ENCODE data around the gene MMP23B. TPM values are rescaled to one million over a fixed set of nuclear protein-coding genes. Genes with fewer than 3 reads are reported as not detected.

The MMP23B gene
- total and polyA plus RNA-seq, 2 of the 8 experiments (the other 6 are each of a cell fraction or from before 2014, with no cell fraction given) = 9.2 to 14.6 TPM

DNA sequence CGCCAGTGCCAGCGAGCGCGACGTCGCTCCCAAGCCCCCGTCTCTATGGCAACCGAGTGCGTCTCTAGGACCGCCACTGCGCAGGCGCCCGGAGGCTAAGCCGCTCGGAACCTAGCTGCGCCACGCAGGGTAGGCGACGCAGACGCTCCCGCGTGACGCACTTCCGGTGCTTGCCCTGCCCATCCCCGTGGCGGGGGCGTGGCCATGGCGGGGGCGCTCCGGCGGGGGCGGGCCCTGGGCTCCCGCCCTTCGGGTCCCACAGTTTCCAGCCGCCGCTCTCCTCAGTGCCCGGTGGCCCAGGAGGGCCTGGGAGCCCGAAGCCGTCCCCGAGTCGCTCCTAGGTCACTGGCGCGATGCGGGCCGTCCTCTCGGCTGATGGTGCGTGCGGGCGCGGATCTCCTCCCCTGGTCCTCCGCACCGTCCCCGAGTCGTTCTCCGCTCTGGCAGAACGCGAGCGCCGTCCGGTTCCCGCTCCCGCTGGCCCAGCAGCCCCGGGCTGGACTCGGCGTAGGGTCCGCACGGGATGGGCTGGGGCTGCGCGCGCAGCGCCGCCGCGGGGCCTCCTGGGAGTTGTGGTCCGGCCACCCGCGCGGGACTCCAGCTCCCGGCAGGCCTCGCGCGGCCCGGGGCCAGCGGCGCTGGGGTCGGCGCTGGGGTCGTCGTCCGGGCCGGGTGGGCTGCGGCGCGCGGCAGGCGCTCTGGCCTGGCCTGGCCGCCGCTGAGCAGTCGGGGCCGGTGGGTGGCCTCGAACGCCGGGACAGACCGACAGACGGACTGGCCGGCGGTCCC lies 16.5 kb upstream of the MMP23B start, which contains the start of gene MIB2:
TSS of gene MIB2 (plus strand) at position 245 of the 789 bp plus-strand sequence. CDS start 7,953 bp downstream, outside the sequence.
- peak within 1 kb of the TSS; percentile 62 to 94 for H3K4me2 ChIP-seq (ENCODE audit: insufficient read depth in 1 of 2, low read depth in 2 of 2, low read length in 2 of 2)
- peak within 1 kb of the TSS; percentile 100 for H3K27ac ChIP-seq (ENCODE audit: low read depth, low read length)
- H3K27me3 ChIP-seq (replicated peaks in 1 of 4; ENCODE audit: control insufficient read depth in 3 of 4, extremely low read depth in 1 of 4, insufficient read depth in 3 of 4, low read length in 3 of 4) = no peaks in the 10 kb centered on the region; a peak in 1 of 7 replicates
- no peak within 1 kb of the TSS for H3K14ac ChIP-seq (ENCODE audit: insufficient read length)
- H4K8ac ChIP-seq (ENCODE audit: extremely low read depth, insufficient read depth, low read length) = peak within 1 kb of the TSS; percentile 97
- H2BK120ac ChIP-seq (replicated peaks; ENCODE audit: low read depth, low read length) = no peak within 1 kb of the TSS
- H3K79me1 ChIP-seq (ENCODE audit: low read depth, low read length) = peaks cover 3% of the 10 kb centered on the region
- peaks cover 0 to 13% (median 5%) of the 10 kb centered on the region in 4 experiments; a peak in 5 of 7 replicates for H3K4me1 ChIP-seq (replicated peaks in 1 of 4; ENCODE audit: control insufficient read depth in 3 of 4, insufficient read depth in 4 of 4, low read length in 3 of 4)
- peak within 1 kb of the TSS; percentile 100 for H4K5ac ChIP-seq (ENCODE audit: insufficient read length, low read depth, low read length)
- peak within 1 kb of the TSS; percentile 98 for H4K91ac ChIP-seq (replicated peaks; ENCODE audit: insufficient read length, low read length)
- peaks cover 0 to 13% of the 10 kb centered on the region in 2 experiments; a peak in 2 of 4 replicates for H3K79me2 ChIP-seq (ENCODE audit: control insufficient read depth in 1 of 2, insufficient read depth in 2 of 2, low read length in 2 of 2)
- no peaks in the 10 kb centered on the region for H3K9me3 ChIP-seq (ENCODE audit: insufficient read depth in 2 of 2, low read depth in 1 of 2, low read length in 1 of 2)
- peak within 1 kb of the TSS; percentile 80 to 97 (median 92) for H3K4me3 ChIP-seq (ENCODE audit: extremely low read depth in 1 of 4, insufficient read depth in 2 of 4, low read depth in 3 of 4, low read length in 4 of 4)
- WGBS, 2 experiments (ENCODE audit: extremely low coverage in 1 of 2, insufficient coverage in 1 of 2, insufficient read length in 1 of 2, insufficient replicate concordance in 2 of 2, low coverage in 1 of 2, low lambda C conversion rate in 2 of 2, missing lambda C conversion rate in 1 of 2) = 1% methylated on average over 60 of the region's 107 CpGs; no CpG with 5 or more reads in 1 of the 2 experiments
- peak within 1 kb of the TSS; percentile 98 for H2BK5ac ChIP-seq (ENCODE audit: low read depth, low read length)
- peak within 1 kb of the TSS; percentile 100 for H3K18ac ChIP-seq (ENCODE audit: extremely low read depth, low read length)
- peaks cover 6 to 24% of the 10 kb centered on the region in 2 experiments for H4K20me1 ChIP-seq (replicated peaks in 1 of 2; ENCODE audit: control insufficient read depth in 1 of 2, insufficient read depth in 2 of 2, low read length in 2 of 2)
- peaks cover 6% of the 10 kb centered on the region; the same call in 1 of the 2 replicates for H3K23me2 ChIP-seq (ENCODE audit: low read depth, low read length)
- no peak within 1 kb of the TSS for H2AK5ac ChIP-seq (ENCODE audit: low read depth, low read length)
- DNase-seq (ENCODE audit: low read depth in 1 of 2, low spot score in 2 of 2) (peak; percentile 95 to 97), FAIRE-seq (no peak)
- H2BK12ac ChIP-seq (ENCODE audit: low read depth, low read length) = 0 out of 2 replicates have a peak within 1 kb of the TSS, but pooled peaks have one; percentile 80
- H3K9ac ChIP-seq (replicated peaks in 1 of 4; ENCODE audit: extremely low read depth in 1 of 4, low read depth in 3 of 4, low read length in 3 of 4) = peak within 1 kb of the TSS; percentile 93 to 99 (median 98)
- CTCF ChIA-PET (ENCODE audit: partially characterized antibody) = interaction anchor here (1.4 to 2.2 kb wide), 4 partner anchors 13 to 63 kb away, joined by 4 to 7 read pairs (median 6); no protein-coding TSS in a partner anchor
- H3K36me3 ChIP-seq (ENCODE audit: control insufficient read depth in 2 of 4, insufficient read depth in 4 of 4, low read length in 3 of 4) = no peaks in the 10 kb centered on the region
- no peak within 1 kb of the TSS for H2BK15ac ChIP-seq (ENCODE audit: low read length)
- POLR2A ChIA-PET (ENCODE audit: partially characterized antibody) = interaction anchor here (0.6 to 4.6 kb wide), 13 partner anchors 9 to 290 kb away, joined by 3 to 34 read pairs (median 4); partner anchors contain the start of gene MMP23B
- peak within 1 kb of the TSS; percentile 57; the same call in 1 of the 2 replicates for H2AFZ ChIP-seq (ENCODE audit: low read length)
- no peak within 1 kb of the TSS for H2BK20ac ChIP-seq (ENCODE audit: low read length)
- no peak within 1 kb of the TSS for H3K23ac ChIP-seq (ENCODE audit: insufficient read length)
- H3K4ac ChIP-seq (replicated peaks; ENCODE audit: insufficient read length, low read depth, low read length) = peak within 1 kb of the TSS; percentile 99
- peak within 1 kb of the TSS; percentile 98 for H3K56ac ChIP-seq (replicated peaks; ENCODE audit: insufficient read length, low read depth, low read length)
- TF ChIP-seq KDM4A (IDR thresholded peaks at IDR 0.05; ENCODE audit: low read depth, low read length, severe bottlenecking) = peak; percentile 97
